MCF 10A (cell line): ENCODE data around the gene NFKBIA. TPM values are rescaled to one million over a fixed set of nuclear protein-coding genes. Genes with fewer than 3 reads are reported as not detected.

ENCODE experiments used
- BruUV-seq: library from RNA; stranded (reverse); fragments of 400-500 nt; replicated peaks from 2 replicates; lab custom pipeline; 2021; lab: Mats Ljungman, UMichigan
- CTCF ChIA-PET: fragments of 300-600 bp; sonication (Branson Sonifier 250); formaldehyde crosslinking; extraction: SDS; loops from one replicate; lab custom pipeline; 2021; ENCODE audit warnings: antibody characterized with exemption, inconsistent platforms; lab: Yijun Ruan, JAX
- POLR2A ChIA-PET: fragments of 300-600, 350-650 bp; sonication (Branson Sonifier 250); formaldehyde crosslinking; extraction: SDS; loops from one replicate; lab custom pipeline; 2020; ENCODE audit warnings: antibody characterized with exemption, inconsistent platforms; lab: Yijun Ruan, JAX
- DNase-seq: peaks from one replicate; pipeline ENCODE4 v3.0.0-alpha.2; 2018; ENCODE audit not compliant: unreplicated experiment
- H3K27ac Mint-ChIP-seq: one replicate; pipeline ENCODE4 v1.8.0; 2022; ENCODE audit warnings: mild to moderate bottlenecking, low read depth, mixed read lengths; ENCODE audit not compliant: unreplicated experiment
- H3K27me3 Mint-ChIP-seq: one replicate; pipeline ENCODE4 v1.8.0; 2022; ENCODE audit warnings: mixed read lengths; ENCODE audit not compliant: insufficient read depth, unreplicated experiment
- H3K36me3 Mint-ChIP-seq: one replicate; pipeline ENCODE4 v1.8.0; 2022; ENCODE audit warnings: mild to moderate bottlenecking, moderate library complexity, mixed read lengths; ENCODE audit not compliant: insufficient read depth, unreplicated experiment
- H3K4me1 Mint-ChIP-seq: one replicate; pipeline ENCODE4 v1.8.0; 2022; ENCODE audit warnings: mixed read lengths; ENCODE audit not compliant: insufficient read depth, unreplicated experiment
- H3K4me3 Mint-ChIP-seq: one replicate; pipeline ENCODE4 v1.8.0; 2022; ENCODE audit warnings: mild to moderate bottlenecking, moderate library complexity, mixed read lengths; ENCODE audit not compliant: unreplicated experiment
- H3K9me3 Mint-ChIP-seq: one replicate; pipeline ENCODE4 v1.8.0; 2022; ENCODE audit warnings: mixed read lengths; ENCODE audit not compliant: unreplicated experiment
- CTCF ChIP-seq: fragments of 200-600 bp; IDR thresholded peaks from one replicate; pipeline ENCODE4 v1.8.0; 2022; ENCODE audit warnings: antibody characterized with exemption, mild to moderate bottlenecking; ENCODE audit not compliant: unreplicated experiment
- intact Hi-C: fragments of 100-400 bp; cut with micrococcal nuclease; formaldehyde crosslinking; loops from 2 replicates; pipeline ENCODE4 v1.14.1; 2022
- total RNA-seq: library from RNA; stranded (reverse); gene quantifications from 2 replicates; pipeline ENCODE4 v1.2.3, GENCODE V29; 2022

NFKBIA gene
- total RNA-seq, 1 experiment from 2014 or later: 112 TPM

DNA sequence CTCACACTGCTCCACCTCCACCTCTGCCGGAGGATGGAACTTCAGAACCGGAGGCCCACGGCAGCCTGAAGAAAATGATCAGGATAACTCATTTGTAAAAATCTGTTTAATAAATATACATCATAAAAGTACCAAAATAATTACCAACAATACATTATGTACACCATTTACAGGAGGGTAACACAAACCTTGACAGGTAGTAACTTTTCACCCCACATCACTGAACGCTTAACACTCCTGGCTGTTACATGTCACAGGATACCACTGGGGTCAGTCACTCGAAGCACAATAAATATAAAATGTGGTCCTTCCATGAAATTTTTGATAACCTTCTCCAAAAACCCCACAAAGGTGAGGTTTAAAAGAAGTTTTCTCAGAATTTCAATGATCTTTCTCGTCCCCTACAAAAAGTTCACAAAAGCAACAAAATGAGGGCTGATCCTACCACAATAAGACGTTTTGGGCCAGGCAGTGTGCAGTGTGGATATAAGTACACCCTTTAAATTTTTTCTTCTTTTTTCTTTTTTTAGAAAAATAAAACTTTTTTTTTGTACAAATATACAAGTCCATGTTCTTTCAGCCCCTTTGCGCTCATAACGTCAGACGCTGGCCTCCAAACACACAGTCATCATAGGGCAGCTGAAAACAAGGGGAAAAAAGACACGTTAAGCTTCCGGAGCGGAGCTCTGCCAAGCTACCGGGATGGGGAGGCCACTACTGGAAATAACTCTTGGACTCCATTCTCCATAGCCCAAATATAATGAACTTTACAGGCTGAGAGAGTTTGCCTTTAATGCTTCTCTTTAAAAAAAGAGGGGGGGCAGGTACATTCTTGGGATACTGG is 2.9 kb downstream of the NFKBIA start:
- no peaks in the 10 kb centered on the region for H3K27me3 Mint-ChIP-seq
- peak; percentile 27 for DNase-seq
- peaks cover 83% of the 10 kb centered on the region for H3K36me3 Mint-ChIP-seq
- TF ChIP-seq CTCF: no peak
- POLR2A ChIA-PET: interaction anchor here (0.7 to 14.3 kb wide), 23 partner anchors 11 to 528 kb away, joined by 3 to 422 read pairs (median 10); partner anchors contain the start of genes FAM177A1, PPP2R3C, PRORP and PSMA6
- no peaks in the 10 kb centered on the region for H3K9me3 Mint-ChIP-seq
- H3K4me3 Mint-ChIP-seq: peak overlapping the region; percentile 93
- peaks cover 37% of the 10 kb centered on the region for H3K4me1 Mint-ChIP-seq
- TSS peak; percentile 57 for BruUV-seq
- CTCF ChIA-PET: interaction anchor here (0.6 to 5.4 kb wide), 7 partner anchors 16 to 115 kb away, joined by 3 to 41 read pairs (median 5); no protein-coding TSS in a partner anchor
- intact Hi-C loops: loop anchor here (2.0 kb wide), 1 partner anchor 109 kb away; the partner anchor contains the start of gene PSMA6
- peak overlapping the region; percentile 91 for H3K27ac Mint-ChIP-seq

GRCh38 chr14:35400648-35401421 is 3.7 kb downstream of the NFKBIA start:
- Mint-ChIP-seq H3K27ac (peak overlapping the region; percentile 91), H3K9me3 (no peaks in the 10 kb centered on the region), H3K27me3 (no peaks in the 10 kb centered on the region), H3K4me3 (peak overlapping the region; percentile 93), H3K36me3 (peaks cover 92% of the 10 kb centered on the region), H3K4me1 (peaks cover 29% of the 10 kb centered on the region)
- DNase-seq: peak; percentile 67
- ChIA-PET POLR2A (interaction anchor here (0.6 to 14.3 kb wide), 13 partner anchors 11 to 939 kb away, joined by 3 to 422 read pairs (median 7); partner anchors contain the start of genes FAM177A1, PPP2R3C, PRORP and PSMA6), CTCF (interaction anchor here (0.6 to 1.5 kb wide), 6 partner anchors 22 to 171 kb away, joined by 3 to 5 read pairs (median 4); no protein-coding TSS in a partner anchor)
- no peak for TF ChIP-seq CTCF
- no TSS peak for BruUV-seq
- intact Hi-C loops: no loop called here

- ChIA-PET POLR2A (interaction anchor here (0.6 to 14.3 kb wide), 8 partner anchors 10 to 351 kb away, joined by 3 to 422 read pairs (median 10); partner anchors contain the start of gene PSMA6), CTCF (interaction anchor here (0.6 to 1.5 kb wide), 6 partner anchors 23 to 417 kb away, joined by 3 read pairs; partner anchors contain the start of gene SRP54)
- no peak for TF ChIP-seq CTCF
- peak overlapping the region; percentile 84 for H3K27ac Mint-ChIP-seq
- intact Hi-C loops: no loop called here
- H3K4me1 Mint-ChIP-seq: peaks cover 24% of the 10 kb centered on the region
- peak; percentile 64 for DNase-seq
- no peaks in the 10 kb centered on the region for H3K9me3 Mint-ChIP-seq
- H3K4me3 Mint-ChIP-seq: peak overlapping the region; percentile 17
- BruUV-seq: no TSS peak
- peaks cover 100% of the 10 kb centered on the region for H3K36me3 Mint-ChIP-seq
- H3K27me3 Mint-ChIP-seq: no peaks in the 10 kb centered on the region
Measured at GRCh38 chr14:35399083-35399937, 5.2 kb downstream of the NFKBIA start.
